Motor neuron (in vitro differentiated cells): Measurements from ENCODE around the gene VSIG2. TPM values are rescaled to one million over a fixed set of nuclear protein-coding genes. Genes with fewer than 3 reads are reported as not detected.
A peak's percentile ranks its signal among the peaks of the same experiment; 100 is the strongest.

Source experiments
- ATAC-seq, 8 experiments: fragments of 200-7000 bp; cut with Tn5 transposase; replicated peaks in 6 of 8; 2 replicates each; pipeline ENCODE4 v1.8.0; 2021; ENCODE audit warnings: mild to moderate bottlenecking in 8 of 8, moderate library complexity in 8 of 8
- H3K27ac ChIP-seq, 2 donors: fragments of 250-450 bp; sonication (Bioruptor Pico); 2 replicates each; pipeline ENCODE4 v1.9.0; 2021; ENCODE audit warnings: antibody characterized with exemption in 2 of 2, mild to moderate bottlenecking in 2 of 2, moderate library complexity in 1 of 2
- H3K4me1 ChIP-seq, 2 donors: fragments of 250-450 bp; sonication (Bioruptor Pico); replicated peaks in 1 of 2; 2 replicates each; pipeline ENCODE4 v1.6.1; 2021; ENCODE audit warnings: antibody characterized with exemption in 2 of 2, mild to moderate bottlenecking in 2 of 2, moderate library complexity in 1 of 2
- H3K4me3 ChIP-seq, 5 donors: fragments of 250-450 bp; sonication (Bioruptor Pico); 2 replicates each; pipeline ENCODE4 v1.9.0; 2021; ENCODE audit warnings: antibody characterized with exemption in 5 of 5, mild to moderate bottlenecking in 5 of 5, moderate library complexity in 4 of 5
- WGBS, 10 experiments: fragments of 450-650 bp; shearing (Covaris generic); methylation state at CpG; one replicate each; pipeline ENCODE4 v1.0.0; 2022; 5-methylcytosine and 5-hydroxymethylcytosine counted together
- in situ Hi-C, 9 experiments: fragments of 400-800 bp; cut with MboI; loops; one replicate each; pipeline ENCODE4 v1.15.0; 2021; ENCODE audit warnings: low sequenced_read_pairs in 9 of 9, low pct_unique_long_range_greater_than_20kb in 2 of 9; ENCODE audit not compliant: unreplicated experiment in 9 of 9
- total RNA-seq, 8 experiments: library from RNA; unstranded; fragments of 300-600 nt; gene quantifications; 2 replicates each; pipeline versions ENCODE4 v1.2.3 to v1.2.4, GENCODE V29; 2022

Gene VSIG2
- total RNA-seq, 8 experiments from 2014 or later, result 0.17 to 2.0 (median 0.90) TPM; not detected in 3

- 4 to 40% (median 22%) methylated on average over 1 to 4 of the region's 6 CpGs; no CpG with 5 or more reads in 2 of the 10 experiments for WGBS, 10 experiments
- Histone ChIP-seq H3K4me3 (no peak overlapping the region), H3K4me1 (peaks cover 33 to 38% of the 10 kb centered on the region in 2 donors), H3K27ac (no peak overlapping the region)
- in situ Hi-C loops, result no loop called here
- peak in 2 of 8 experiments; percentile 3 to 4 for ATAC-seq
Observed at GRCh38 chr11:124725719-124726105, 26.3 kb downstream of the VSIG2 start.

- in situ Hi-C loops, result no loop called here
- no peak overlapping the region for H3K4me3 ChIP-seq
- H3K27ac ChIP-seq, result peak overlapping the region in 1 of 2 donors; percentile 28
- 19 to 34% (median 27%) methylated on average over 2 to 7 of the region's 14 CpGs; no CpG with 5 or more reads in 2 of the 10 experiments for WGBS, 10 experiments
- ATAC-seq, result peak in 7 of 8 experiments; percentile 5 to 88 (median 82)
- H3K4me1 ChIP-seq, result peaks cover 33 to 41% of the 10 kb centered on the region in 2 donors
Observed at GRCh38 chr11:124724979-124725718, 26.9 kb downstream of the VSIG2 start.

GRCh38 chr11:124722176-124722575 lies 29.9 kb downstream of the VSIG2 start:
- no peak overlapping the region for H3K27ac ChIP-seq
- peak in 1 of 8 experiments; percentile 11 for ATAC-seq

GRCh38 chr11:124719534-124719933 lies 32.5 kb downstream of the VSIG2 start:
- in situ Hi-C loops, result no loop called here
- H3K4me3 ChIP-seq, result no peak overlapping the region
- 0 to 60% (median 35%) methylated on average over 1 to 2 of the region's 2 CpGs; no CpG with 5 or more reads in 4 of the 10 experiments for WGBS, 10 experiments
- H3K4me1 ChIP-seq, result peaks cover 27 to 35% of the 10 kb centered on the region in 2 donors
- H3K27ac ChIP-seq, result no peak overlapping the region
- peak in 2 of 8 experiments; percentile 21 to 52 for ATAC-seq

More at GRCh38 chr11:124722176-124722575, 29.9 kb downstream of the VSIG2 start:
- H3K4me3 ChIP-seq, result no peak overlapping the region
- H3K4me1 ChIP-seq, result peaks cover 45 to 52% of the 10 kb centered on the region in 2 donors
- 0 to 83% (median 57%) methylated on average over 1 to 4 of the region's 6 CpGs; no CpG with 5 or more reads in 6 of the 10 experiments for WGBS, 10 experiments
- in situ Hi-C loops, result no loop called here

GRCh38 chr11:124718801-124719200 lies 33.3 kb downstream of the VSIG2 start:
- ATAC-seq, result peak in 1 of 8 experiments; percentile 9
- Histone ChIP-seq H3K27ac (no peak overlapping the region), H3K4me1 (peaks cover 21 to 28% of the 10 kb centered on the region in 2 donors), H3K4me3 (no peak overlapping the region)
- WGBS, 10 experiments, result 13 to 100% (median 52%) methylated on average over 1 to 10 of the region's 14 CpGs; no CpG with 5 or more reads in 3 of the 10 experiments
- in situ Hi-C loops, result no loop called here

- in situ Hi-C loops, result no loop called here
- H3K4me3 ChIP-seq, result peak overlapping the region; percentile 16 to 31 (median 22)
- ATAC-seq, result peak; percentile 70 to 92 (median 80)
- H3K27ac ChIP-seq, result no peak overlapping the region
- 0 to 39% (median 8%) methylated on average over 1 to 14 of the region's 45 CpGs; no CpG with 5 or more reads in 2 of the 10 experiments for WGBS, 10 experiments
- peaks cover 21 to 28% of the 10 kb centered on the region in 2 donors for H3K4me1 ChIP-seq
Observed at GRCh38 chr11:124717786-124718651, 34.0 kb downstream of the VSIG2 start.

- in situ Hi-C loops, result no loop called here
- H3K4me3 ChIP-seq, result no peak overlapping the region
- 52 to 100% (median 72%) methylated on average over 1 to 6 of the region's 7 CpGs; no CpG with 5 or more reads in 1 of the 10 experiments for WGBS, 10 experiments
Observed at GRCh38 chr11:124717421-124717785, 34.7 kb downstream of the VSIG2 start.

GRCh38 chr11:124716591-124716990 lies 35.5 kb downstream of the VSIG2 start:
- Histone ChIP-seq H3K4me3 (no peak overlapping the region), H3K4me1 (peaks cover 21 to 22% of the 10 kb centered on the region in 2 donors), H3K27ac (no peak overlapping the region)
- peak in 1 of 8 experiments; percentile 50 for ATAC-seq
- WGBS, 10 experiments, result 0 to 90% (median 78%) methylated on average over 1 to 3 of the region's 3 CpGs; no CpG with 5 or more reads in 3 of the 10 experiments
- in situ Hi-C loops, result no loop called here

More at GRCh38 chr11:124717421-124717785, 34.7 kb downstream of the VSIG2 start:
- ATAC-seq, result peak in 1 of 8 experiments; percentile 15
- Histone ChIP-seq H3K4me1 (peaks cover 21 to 28% of the 10 kb centered on the region in 2 donors), H3K27ac (no peak overlapping the region)

- Histone ChIP-seq H3K4me1 (no peaks in the 10 kb centered on the region), H3K4me3 (no peak overlapping the region), H3K27ac (no peak overlapping the region)
- in situ Hi-C loops, result no loop called here
- ATAC-seq, result no peak
- WGBS, 10 experiments, result 0 to 90% (median 60%) methylated on average over 1 to 3 of the region's 3 CpGs; no CpG with 5 or more reads in 1 of the 10 experiments
Observed at GRCh38 chr11:124712392-124712791, 39.7 kb downstream of the VSIG2 start.

GRCh38 chr11:124707829-124708228 lies 44.2 kb downstream of the VSIG2 start:
- WGBS, 10 experiments, result 47 to 100% (median 84%) methylated on average over 1 to 4 of the region's 4 CpGs; no CpG with 5 or more reads in 2 of the 10 experiments
- H3K4me1 ChIP-seq, result no peaks in the 10 kb centered on the region
- peak in 3 of 8 experiments; percentile 66 to 70 (median 70) for ATAC-seq
- no peak overlapping the region for H3K4me3 ChIP-seq
- H3K27ac ChIP-seq, result no peak overlapping the region
- in situ Hi-C loops, result no loop called here

- Histone ChIP-seq H3K4me1 (no peaks in the 10 kb centered on the region), H3K27ac (no peak overlapping the region), H3K4me3 (no peak overlapping the region)
- in situ Hi-C loops, result no loop called here
- ATAC-seq, result peak in 3 of 8 experiments; percentile 88 to 98 (median 93)
Observed at GRCh38 chr11:124700028-124700427, 52.0 kb downstream of the VSIG2 start.

- ATAC-seq, result peak in 4 of 8 experiments; percentile 38 to 79 (median 70)
- WGBS, 10 experiments, result 0 to 100% (median 67%) methylated on average over 1 of the region's 1 CpG; no CpG with 5 or more reads in 3 of the 10 experiments
- in situ Hi-C loops, result no loop called here
Observed at GRCh38 chr11:124699547-124699946, 52.5 kb downstream of the VSIG2 start.

More at GRCh38 chr11:124699547-124699946, 52.5 kb downstream of the VSIG2 start:
- Histone ChIP-seq H3K27ac (no peak overlapping the region), H3K4me1 (no peaks in the 10 kb centered on the region), H3K4me3 (no peak overlapping the region)
